Panc1 (cell line): ENCODE measurements around the gene TMOD1.

ENCODE experiments used
- CTCF ChIP-seq: fragments of 450-650 bp; IDR thresholded peaks from 2 replicates; pipeline ENCODE4 v1.5.1; 2017; ENCODE audit warnings: mild to moderate bottlenecking
- POLR2AphosphoS5 ChIP-seq: IDR thresholded peaks from 2 replicates; pipeline ENCODE4 v1.6.1; 2012; ENCODE audit warnings: mild to moderate bottlenecking, low read depth, low read length, moderate library complexity
- SIN3A ChIP-seq: IDR thresholded peaks from 2 replicates; pipeline ENCODE4 v1.6.1; 2012; ENCODE audit warnings: low read depth, mild to moderate bottlenecking, low read length, moderate library complexity, borderline replicate concordance; ENCODE audit not compliant: insufficient read depth

GRCh38 chr9:97475059-97475458 is 26.4 kb upstream of the TMOD1 start:
- no peak for TF ChIP-seq SIN3A
- TF ChIP-seq POLR2AphosphoS5: no peak
- no peak for TF ChIP-seq CTCF
